HG02623 (cell line): ENCODE results near the gene OFD1.
"Not testable (repeated sequence)": the region's sequence is repeated elsewhere in the genome, so short reads cannot be mapped to it uniquely, and the experiment has no call there.

Experiments
- ATAC-seq: cut with Tn5 transposase; IDR thresholded peaks from one replicate; pipeline ENCODE4 v1.9.1; 2021; ENCODE audit warnings: moderate library complexity; ENCODE audit not compliant: unreplicated experiment

Gene OFD1

GRCh38 chrX:13703135-13703534, 31.4 kb upstream of the OFD1 start:
- no peak for ATAC-seq

GRCh38 chrX:13703589-13703988, 31.0 kb upstream of the OFD1 start:
- no peak for ATAC-seq

- no peak for ATAC-seq
Measured at GRCh38 chrX:13711141-13711540, 23.4 kb upstream of the OFD1 start.

GRCh38 chrX:13716455-13716854, 18.1 kb upstream of the OFD1 start:
- ATAC-seq: no peak

GRCh38 chrX:13716905-13717304, 17.6 kb upstream of the OFD1 start:
- ATAC-seq: no peak

- no peak for ATAC-seq
Measured at GRCh38 chrX:13717700-13718472, 16.7 kb upstream of the OFD1 start.

GRCh38 chrX:13719192-13719856, 15.2 kb upstream of the OFD1 start:
- no peak for ATAC-seq

- no peak for ATAC-seq
Measured at GRCh38 chrX:13721371-13721770, 13.2 kb upstream of the OFD1 start.

GRCh38 chrX:13721819-13722519, 12.6 kb upstream of the OFD1 start:
- no peak for ATAC-seq

GRCh38 chrX:13724878-13725277, 9.7 kb upstream of the OFD1 start:
- ATAC-seq: not testable (repeated sequence)

- ATAC-seq: not testable (repeated sequence)
Measured at GRCh38 chrX:13726583-13726982, 8.0 kb upstream of the OFD1 start.

- ATAC-seq: not testable (repeated sequence)
Measured at GRCh38 chrX:13730523-13730922, 4.0 kb upstream of the OFD1 start.

- ATAC-seq: no peak
Measured at GRCh38 chrX:13732246-13733067, 2.1 kb upstream of the OFD1 start.

- ATAC-seq: no peak
Measured at GRCh38 chrX:13733506-13733905, 1.0 kb upstream of the OFD1 start.

GRCh38 chrX:13741695-13742094, 7.1 kb downstream of the OFD1 start:
- ATAC-seq: no peak

GRCh38 chrX:13742397-13743176, 8.0 kb downstream of the OFD1 start:
- peak; percentile 86 for ATAC-seq

- ATAC-seq: no peak
Measured at GRCh38 chrX:13747836-13748235, 13.3 kb downstream of the OFD1 start.

- ATAC-seq: no peak
Measured at GRCh38 chrX:13748486-13748885, 13.9 kb downstream of the OFD1 start.

- no peak for ATAC-seq
Measured at GRCh38 chrX:13750204-13750603, 15.7 kb downstream of the OFD1 start.

GRCh38 chrX:13750812-13751211, 16.3 kb downstream of the OFD1 start:
- peak; percentile 44 for ATAC-seq
